OCI-M1 (cell line): ENCODE data around the gene ASCL3.
A peak's percentile ranks its signal among the peaks of the same experiment; 100 is the strongest.
"Not testable (repeated sequence)": the region's sequence is repeated elsewhere in the genome, so short reads cannot be mapped to it uniquely, and the experiment has no call there.

Source experiments
- DNase-seq: peaks from one replicate; lab custom pipeline; 2025; lab: John Stamatoyannopoulos, UW

ASCL3 gene

DNA sequence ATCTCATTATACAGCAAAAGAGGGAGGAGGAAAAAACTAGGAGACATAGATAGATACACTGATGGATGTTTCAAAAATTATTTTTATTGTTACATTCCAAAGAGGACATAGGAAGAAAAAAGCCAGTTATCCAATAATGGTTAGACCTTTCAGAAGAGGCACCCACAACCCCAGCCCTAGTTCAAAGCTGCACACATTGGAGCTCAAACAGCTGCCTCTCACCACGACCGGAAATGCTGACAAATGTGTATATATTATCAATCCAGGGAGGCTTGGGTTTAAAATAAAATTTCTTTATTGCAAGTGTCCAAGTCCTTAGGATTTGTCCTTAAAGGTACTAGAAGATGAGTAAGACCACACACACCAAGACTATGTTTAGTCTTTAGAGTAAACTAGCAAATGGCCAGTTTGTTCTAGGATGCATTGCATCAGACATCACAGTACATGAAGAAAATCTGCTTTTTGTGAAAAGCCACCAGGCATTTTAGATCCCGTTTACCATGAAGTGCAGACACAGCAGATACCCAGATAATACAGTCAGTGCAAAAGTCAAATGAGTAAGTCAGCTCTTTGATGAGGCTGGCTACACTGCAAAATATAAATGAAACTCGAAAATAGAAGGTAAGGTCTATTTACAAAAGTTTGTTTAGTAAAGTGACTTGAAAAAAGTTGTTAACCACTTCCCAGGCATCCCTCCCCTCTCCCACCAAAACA lies 4.6 kb upstream of the ASCL3 start:
- DNase-seq: no peak

- DNase-seq: no peak
Observed at GRCh38 chr11:8941341-8942103, 1.3 kb downstream of the ASCL3 start.

DNA sequence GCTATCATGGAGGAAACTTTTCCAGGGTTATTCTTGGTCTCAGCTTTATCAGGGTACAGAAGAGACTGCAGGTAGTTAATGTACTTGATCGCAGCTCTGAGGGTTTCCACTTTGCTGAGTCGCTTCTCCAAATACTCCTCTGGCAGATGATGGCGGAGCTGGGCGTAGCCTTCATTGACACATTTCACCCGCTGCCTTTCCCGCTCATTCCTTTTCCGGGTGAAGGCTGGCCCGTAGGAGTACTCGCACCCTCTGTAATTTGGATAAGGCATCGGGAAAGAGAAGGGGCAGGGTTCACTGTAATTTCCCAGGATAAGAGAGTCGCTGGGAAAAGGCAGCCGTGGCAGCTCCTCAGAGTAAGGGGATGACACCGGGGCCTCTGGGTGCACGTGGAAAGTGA lies 5.2 kb downstream of the ASCL3 start:
- no peak for DNase-seq

GRCh38 chr11:8937159-8937558 lies 5.7 kb downstream of the ASCL3 start:
- no peak for DNase-seq

DNA sequence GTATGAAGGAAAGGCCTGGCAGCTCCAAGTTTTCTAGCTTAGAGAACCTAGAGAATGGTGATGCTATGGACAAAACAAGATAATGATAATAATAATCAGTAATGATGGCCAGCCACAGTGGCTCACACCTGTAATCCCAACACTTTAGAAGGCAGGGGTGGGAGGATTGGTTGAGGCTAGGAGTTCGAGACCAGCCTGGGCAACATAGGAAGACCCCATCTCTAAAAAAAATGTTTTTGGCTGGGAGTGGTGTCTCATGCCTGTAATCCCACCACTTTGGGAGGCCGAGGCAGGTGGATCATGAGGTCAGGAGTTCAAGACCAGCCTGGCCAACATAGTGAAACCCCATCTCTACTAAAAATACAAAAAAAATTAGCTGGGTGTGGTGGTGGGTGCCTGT lies 7.0 kb downstream of the ASCL3 start:
- not testable (repeated sequence) for DNase-seq

- no peak for DNase-seq
Observed at GRCh38 chr11:8934742-8935488, 7.9 kb downstream of the ASCL3 start.

DNA sequence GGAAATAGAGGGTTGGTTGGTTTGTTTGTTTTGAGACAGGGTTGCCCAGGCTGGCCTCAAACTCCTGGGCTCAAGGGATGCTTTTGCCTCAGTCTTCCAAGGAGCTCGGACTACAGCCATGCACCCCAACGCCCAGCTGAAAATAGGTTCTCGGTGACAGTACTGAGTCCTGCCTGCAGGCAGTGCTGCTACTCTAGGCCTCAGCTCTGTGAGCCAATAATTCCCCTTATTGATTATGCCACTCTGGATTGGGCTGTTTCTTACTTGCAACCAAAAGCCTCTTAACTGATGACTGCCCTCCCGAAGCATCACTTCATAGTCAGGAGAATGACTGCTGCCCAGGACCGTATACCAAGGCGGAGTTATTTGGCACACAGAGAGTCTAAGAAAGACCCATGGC lies 8.9 kb downstream of the ASCL3 start:
- DNase-seq: no peak

DNA sequence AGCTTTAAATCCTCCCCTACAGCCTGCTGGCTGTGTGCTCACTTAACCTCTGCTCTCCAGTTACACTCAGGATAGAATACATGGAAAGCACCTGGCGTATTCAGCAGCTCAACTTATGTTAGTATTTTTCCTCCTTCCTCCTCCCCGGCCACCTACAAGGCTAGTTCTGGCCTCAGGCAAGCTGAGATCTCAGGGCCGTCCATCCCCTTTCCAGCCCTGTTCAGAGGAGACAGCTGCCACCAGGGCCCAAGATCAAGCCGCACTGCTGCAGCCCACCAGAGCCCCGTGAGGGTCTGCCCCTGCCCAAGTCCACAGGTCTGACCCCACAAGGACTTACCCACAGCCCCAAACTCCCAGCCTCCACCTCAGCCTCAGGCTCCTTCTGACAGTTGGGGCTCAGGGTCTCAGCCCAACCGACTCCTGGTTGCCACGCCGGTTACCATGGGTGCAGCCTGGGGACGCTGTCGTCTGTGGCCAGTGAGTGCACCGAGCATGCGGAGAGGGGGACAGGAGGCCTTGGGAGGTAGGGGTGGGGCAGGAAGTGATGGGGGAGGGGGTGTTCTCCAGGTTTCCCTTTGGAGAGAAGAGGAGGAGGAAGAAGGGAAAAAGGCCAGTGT lies 10.1 kb downstream of the ASCL3 start, which contains the start of gene C11orf16:
TSS of gene C11orf16 (minus strand) at position 384 of the 617 bp plus-strand sequence. CDS start 639 bp downstream, outside the sequence.
- no peak for DNase-seq

GRCh38 chr11:8930456-8931175 lies 12.2 kb downstream of the ASCL3 start:
- no peak for DNase-seq

DNA sequence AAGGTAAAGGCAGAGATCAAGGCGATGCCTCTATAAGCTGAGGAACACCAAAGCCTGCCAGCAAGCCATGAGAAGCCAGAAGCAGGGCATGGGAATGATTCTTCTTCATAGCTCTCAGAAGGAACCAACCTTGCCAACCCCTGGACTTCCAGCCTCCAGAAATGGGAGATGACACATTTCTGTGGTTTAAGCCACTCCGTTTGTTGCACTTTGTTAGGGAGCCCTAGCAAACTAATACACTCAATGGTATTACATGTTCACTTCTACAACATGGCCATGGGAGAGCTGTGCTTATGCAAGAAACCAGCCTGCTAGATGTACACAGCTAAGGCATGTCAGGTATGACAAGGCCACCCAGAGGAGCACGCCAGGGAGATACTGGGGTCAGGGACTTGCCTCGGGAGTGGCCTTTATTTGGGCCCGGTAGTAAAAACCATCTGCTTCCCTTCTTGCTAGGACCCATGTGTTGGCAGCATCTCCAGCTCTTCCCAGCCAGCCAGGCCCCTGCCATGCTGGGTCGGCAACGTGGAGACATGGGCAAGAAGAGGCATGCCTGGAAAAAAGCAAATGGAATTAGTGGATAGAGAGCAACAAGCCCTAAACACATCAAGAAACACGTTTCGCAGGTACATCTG lies 13.7 kb downstream of the ASCL3 start:
- DNase-seq: no peak

DNA sequence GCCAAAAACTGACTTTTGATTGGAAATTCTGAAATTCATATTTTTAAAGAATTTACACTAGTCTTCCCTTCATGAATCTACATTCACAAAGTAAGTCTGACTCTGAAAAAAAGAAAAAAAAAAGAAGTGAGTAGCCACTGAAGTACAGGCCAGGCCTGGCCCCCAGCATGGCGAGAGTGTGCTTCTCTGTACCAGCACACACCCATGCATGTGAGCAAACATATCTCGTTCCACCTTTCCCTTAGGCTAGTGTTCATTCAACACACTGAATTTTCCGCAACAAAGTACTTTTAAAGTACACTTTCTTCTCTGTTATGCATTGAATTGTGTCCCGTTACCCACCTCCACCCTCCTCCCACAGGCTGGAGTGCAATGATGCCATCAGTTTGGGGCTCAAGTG lies 14.6 kb downstream of the ASCL3 start:
- DNase-seq: no peak

- no peak for DNase-seq
Observed at GRCh38 chr11:8927233-8927632, 15.6 kb downstream of the ASCL3 start.

DNA sequence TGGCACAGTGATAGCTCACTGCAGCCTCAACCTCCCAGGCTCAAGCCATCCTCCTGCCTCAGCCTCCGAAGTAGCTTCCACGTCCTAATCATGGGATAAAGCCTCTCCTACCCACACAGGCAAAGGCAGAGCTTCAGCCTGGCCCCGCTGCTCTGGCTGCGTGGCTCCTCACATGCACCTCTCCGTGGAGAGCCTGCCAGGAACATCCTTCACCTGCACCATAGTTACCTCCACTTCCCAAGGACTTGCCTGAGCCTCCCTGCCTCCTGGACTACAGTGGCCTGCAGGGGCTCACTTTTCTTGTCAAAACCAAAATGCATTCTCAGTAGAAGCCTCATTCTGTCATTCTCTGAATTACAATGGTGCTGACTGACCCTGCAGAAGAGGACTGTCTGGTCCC lies 16.6 kb downstream of the ASCL3 start:
- no peak for DNase-seq

DNA sequence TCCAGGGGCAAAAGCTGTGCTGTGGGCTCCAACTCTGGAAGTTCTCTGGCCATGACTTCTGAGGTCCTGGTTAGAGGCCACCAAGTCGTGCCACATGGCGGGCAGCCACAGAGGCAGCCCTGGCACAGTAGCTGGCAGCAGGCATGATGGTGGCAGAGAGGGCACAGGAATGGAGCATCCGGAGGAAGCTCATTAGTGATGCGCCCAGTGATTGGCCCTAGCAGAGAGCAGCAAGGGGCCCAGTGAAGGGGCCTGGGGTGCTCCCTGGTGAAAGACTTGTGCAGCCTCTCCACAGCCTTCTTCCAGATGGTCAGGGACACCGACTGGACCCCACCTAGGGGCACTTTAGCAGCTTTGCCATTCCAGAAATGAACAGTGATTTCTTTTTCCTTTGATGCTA lies 17.1 kb downstream of the ASCL3 start:
- no peak for DNase-seq

DNA sequence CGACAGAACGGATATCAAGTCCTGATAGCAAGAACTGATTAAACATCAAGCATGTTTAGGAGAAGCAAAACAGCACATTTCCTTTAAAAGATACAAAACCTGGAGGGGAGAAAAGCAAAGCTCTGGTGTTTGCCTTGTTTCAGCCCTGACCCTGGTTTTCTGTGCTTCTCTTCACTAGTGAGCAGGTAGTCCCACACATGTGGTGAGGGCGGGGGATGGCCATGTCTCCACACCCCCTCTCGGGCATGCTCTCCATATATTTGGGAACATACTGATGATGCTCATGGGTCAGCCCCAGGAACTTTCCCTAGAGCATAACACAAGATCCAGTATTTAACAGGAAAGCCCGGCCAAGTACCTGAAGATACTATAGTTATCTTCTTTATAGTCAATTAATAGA lies 20.1 kb downstream of the ASCL3 start:
- DNase-seq: no peak

DNA sequence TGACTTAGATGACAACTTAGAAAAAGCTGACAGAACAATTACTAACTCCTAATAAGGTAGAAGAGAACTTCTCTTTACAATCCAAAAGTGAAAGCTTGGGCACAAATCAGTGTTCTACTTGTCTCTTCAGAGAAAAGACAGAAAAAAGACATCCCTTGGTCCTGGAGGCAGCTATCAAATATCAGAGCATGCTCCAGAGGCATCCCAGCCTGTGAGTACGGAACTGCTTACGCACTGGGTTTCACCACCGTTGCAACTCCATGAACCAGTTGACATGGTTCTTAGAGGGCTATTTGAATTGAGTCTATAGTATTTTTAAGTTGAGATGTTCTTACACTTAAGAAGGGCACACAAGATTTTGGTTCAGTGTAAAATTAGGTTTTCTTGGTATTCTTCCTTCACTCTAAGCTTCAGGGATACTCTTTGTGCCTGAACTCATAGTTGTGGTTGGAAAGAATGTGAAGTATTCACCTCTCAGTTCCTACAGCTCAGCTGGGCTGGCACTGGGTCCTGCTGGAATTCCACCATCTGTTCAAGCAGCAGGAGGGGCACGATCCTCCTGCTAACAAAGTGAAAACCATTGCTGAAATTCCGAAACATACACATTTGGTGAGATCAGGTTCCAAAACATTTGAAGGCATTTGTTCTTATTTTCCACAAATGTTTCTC lies 25.5 kb downstream of the ASCL3 start:
- no peak for DNase-seq

GRCh38 chr11:8914661-8915018 lies 28.2 kb downstream of the ASCL3 start:
- DNase-seq: no peak

DNA sequence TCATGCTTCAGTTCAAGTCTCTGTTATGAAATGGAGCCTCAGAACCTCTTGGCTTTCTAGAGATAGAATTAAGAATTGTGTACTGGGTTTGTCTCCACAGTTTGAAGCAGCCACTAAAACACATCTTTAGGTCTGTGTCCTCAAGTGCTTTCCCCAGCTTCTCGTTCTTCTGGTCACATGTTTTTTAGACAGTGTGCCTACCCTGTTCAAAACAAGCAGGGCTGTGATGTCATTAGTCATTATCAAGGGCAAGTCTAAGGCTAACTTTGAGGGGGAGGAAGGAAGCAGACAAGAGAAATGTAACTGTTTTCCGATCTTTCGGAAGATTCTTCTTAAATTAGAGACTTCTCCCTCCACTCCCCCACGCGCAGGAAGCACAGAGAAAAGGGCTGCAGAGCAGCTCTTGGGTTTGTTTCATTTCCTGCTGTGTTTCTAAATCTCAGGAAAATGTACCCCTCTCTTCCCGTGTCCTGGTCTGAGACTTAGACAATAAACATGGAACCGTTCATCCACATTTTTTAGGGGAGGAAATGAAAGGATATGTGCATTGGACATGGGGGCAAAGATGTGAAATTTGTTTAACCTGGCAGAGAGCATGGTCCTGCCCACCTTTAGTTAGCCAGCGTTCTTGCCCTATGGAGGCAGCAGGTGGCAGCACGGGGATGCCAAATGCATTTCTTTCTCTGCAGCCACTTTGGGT lies 28.7 kb downstream of the ASCL3 start:
- peak; percentile 84 for DNase-seq

DNA sequence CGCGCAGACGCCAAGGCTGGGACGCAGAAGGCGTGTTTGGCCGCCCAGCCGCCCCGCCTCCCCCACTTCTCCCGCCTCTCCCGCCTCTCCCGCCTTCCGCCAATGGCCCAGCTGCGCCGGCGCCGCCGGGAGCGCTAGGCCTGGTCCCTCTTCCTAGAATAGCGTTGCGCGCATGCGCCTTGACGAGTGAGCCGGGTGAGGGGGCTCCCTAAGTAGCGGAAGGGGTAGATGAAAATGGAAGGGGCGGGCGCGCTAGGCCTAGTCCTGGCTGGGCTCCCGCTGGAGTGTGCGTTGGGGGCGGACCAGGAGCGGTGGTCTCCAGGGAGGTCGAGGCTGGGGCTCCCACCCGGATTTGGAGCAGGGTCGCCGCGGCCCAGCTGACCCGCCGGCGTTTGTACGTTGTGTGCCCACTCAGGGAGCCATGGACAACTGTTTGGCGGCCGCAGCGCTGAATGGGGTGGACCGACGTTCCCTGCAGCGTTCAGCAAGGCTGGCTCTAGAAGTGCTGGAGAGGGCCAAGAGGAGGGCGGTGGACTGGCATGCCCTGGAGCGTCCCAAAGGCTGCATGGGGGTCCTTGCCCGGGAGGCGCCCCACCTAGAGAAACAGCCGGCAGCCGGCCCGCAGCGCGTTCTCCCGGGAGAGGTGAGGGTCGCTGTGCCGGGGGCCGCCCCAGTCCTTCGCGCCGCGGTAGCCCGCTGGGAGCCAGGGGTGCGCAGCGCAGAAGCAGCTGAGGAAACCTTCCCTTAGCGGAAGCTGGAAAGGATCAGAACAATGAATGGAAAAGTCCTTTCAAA lies 31.6 kb downstream of the ASCL3 start, which contains the start of gene AKIP1:
TSS of gene AKIP1 (plus strand) at position 161 of the 795 bp plus-strand sequence. CDS start at position 422, 261 bp downstream.
- peak; percentile 96 for DNase-seq
